NOMO-1 treated with DMSO at 0.1 percent for 48 hours (cell line): Measurements from ENCODE around the gene CHMP4A.

Source experiments
- DNase-seq: peaks from one replicate; lab custom pipeline; 2025; ENCODE audit not compliant: unreplicated experiment; lab: John Stamatoyannopoulos, UW

CHMP4A gene

GRCh38 chr14:24212924-24213865, at the start of gene CHMP4A:
TSS of gene CHMP4A (minus strand) at chr14:24213488. CDS start at chr14:24213439, 49 bp downstream.
- peak; percentile 98 for DNase-seq

- no peak for DNase-seq
These were observed 48.7 kb upstream of the CHMP4A start for GRCh38 chr14:24261969-24262327.

GRCh38 chr14:24261256-24261968, 48.1 kb upstream of the CHMP4A start:
- no peak for DNase-seq

- DNase-seq, result no peak
These were observed 47.5 kb upstream of the CHMP4A start for GRCh38 chr14:24260780-24261157.

GRCh38 chr14:24260026-24260779, 46.9 kb upstream of the CHMP4A start:
- no peak for DNase-seq

GRCh38 chr14:24259282-24260025, 46.2 kb upstream of the CHMP4A start:
- DNase-seq, result no peak

- no peak for DNase-seq
These were observed 45.4 kb upstream of the CHMP4A start for GRCh38 chr14:24258548-24259265.

- no peak for DNase-seq
These were observed 44.8 kb upstream of the CHMP4A start for GRCh38 chr14:24258119-24258518.

GRCh38 chr14:24256960-24257359, 43.7 kb upstream of the CHMP4A start:
- no peak for DNase-seq

- DNase-seq, result no peak
These were observed 42.8 kb upstream of the CHMP4A start for GRCh38 chr14:24255931-24256711.

GRCh38 chr14:24255438-24255837, 42.1 kb upstream of the CHMP4A start:
- no peak for DNase-seq

- DNase-seq, result no peak
These were observed 41.5 kb upstream of the CHMP4A start for GRCh38 chr14:24254630-24255392.

- no peak for DNase-seq
These were observed 40.6 kb upstream of the CHMP4A start for GRCh38 chr14:24253936-24254335.

GRCh38 chr14:24252289-24253124, 39.2 kb upstream of the CHMP4A start:
- no peak for DNase-seq

GRCh38 chr14:24251880-24252288, 38.6 kb upstream of the CHMP4A start:
- no peak for DNase-seq

- DNase-seq, result no peak
These were observed 37.1 kb upstream of the CHMP4A start for GRCh38 chr14:24250354-24250753.

GRCh38 chr14:24249230-24250021, 36.1 kb upstream of the CHMP4A start:
- no peak for DNase-seq
